Measurements from ENCODE around the gene CAPN10.

GRCh38 chr2:240586198-240586918, at the start of gene CAPN10:
- TF ChIP-seq CTCF (IDR thresholded peaks at IDR 0.05), result no peak
- TF ChIP-seq POLR2A (IDR thresholded peaks at IDR 0.05), result peak; percentile 44

Measured in ovary (tissue), 3 donors.